Rectal smooth muscle tissue (tissue), 1 donor: ENCODE data around the gene LRMDA.

ENCODE experiments used
- H3K27ac ChIP-seq: one replicate; pipeline ENCODE4 v1.7.0; 2013; ENCODE audit warnings: low read depth, low read length, inconsistent platforms
- H3K27me3 ChIP-seq: one replicate; pipeline ENCODE4 v1.7.0; 2013; ENCODE audit warnings: low read length; ENCODE audit not compliant: control insufficient read depth, insufficient read depth
- H3K36me3 ChIP-seq: one replicate; pipeline ENCODE4 v1.7.0; 2013; ENCODE audit warnings: low read length; ENCODE audit not compliant: control insufficient read depth, insufficient read depth
- H3K4me1 ChIP-seq: one replicate; pipeline ENCODE4 v1.7.0; 2013; ENCODE audit warnings: low read length; ENCODE audit not compliant: control insufficient read depth, insufficient read depth
- H3K4me3 ChIP-seq: one replicate; pipeline ENCODE4 v1.7.0; 2013; ENCODE audit warnings: low read length
- H3K9ac ChIP-seq: one replicate; pipeline ENCODE4 v1.7.0; 2013; ENCODE audit warnings: low read length

The LRMDA gene

DNA sequence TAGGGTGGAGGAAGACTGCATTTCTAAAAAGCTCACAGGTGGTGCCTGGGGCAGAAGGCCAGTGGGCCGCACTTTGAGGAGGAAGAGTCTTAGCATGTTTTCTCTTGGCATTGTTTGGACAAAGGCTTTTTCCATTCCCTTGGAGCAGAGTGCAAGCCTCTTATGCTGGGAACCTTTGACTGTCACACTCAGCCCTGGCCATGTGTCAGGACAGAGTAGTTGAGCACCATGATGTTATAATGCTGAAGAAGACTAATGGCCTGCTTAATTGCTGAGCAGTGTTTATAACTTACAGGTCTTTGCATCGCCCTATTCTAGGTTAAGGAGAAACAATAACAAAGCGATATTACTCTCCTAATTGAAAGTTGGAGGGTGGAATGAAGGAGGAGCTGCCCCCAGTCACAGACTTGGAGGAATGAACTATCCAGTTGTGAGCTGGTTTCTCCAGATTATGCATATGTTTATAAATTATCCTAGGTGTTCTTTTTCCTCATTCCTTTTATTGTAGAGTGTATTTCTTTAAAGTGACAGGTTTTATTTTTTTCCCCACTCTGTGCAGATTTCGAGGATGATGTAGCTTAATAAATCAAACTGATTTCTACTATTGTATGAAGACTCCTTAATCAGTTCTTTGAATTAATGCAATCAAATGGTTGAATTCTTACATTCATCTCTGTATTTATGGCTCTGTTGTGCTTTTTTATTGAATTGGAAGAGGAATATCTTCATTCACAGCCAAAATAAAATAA is 767.0 kb downstream of the LRMDA start:
- Histone ChIP-seq H3K36me3 (no peaks in the 10 kb centered on the region), H3K27ac (no peak overlapping the region), H3K9ac (no peak overlapping the region), H3K4me1 (no peaks in the 10 kb centered on the region), H3K4me3 (no peak overlapping the region), H3K27me3 (no peaks in the 10 kb centered on the region)

DNA sequence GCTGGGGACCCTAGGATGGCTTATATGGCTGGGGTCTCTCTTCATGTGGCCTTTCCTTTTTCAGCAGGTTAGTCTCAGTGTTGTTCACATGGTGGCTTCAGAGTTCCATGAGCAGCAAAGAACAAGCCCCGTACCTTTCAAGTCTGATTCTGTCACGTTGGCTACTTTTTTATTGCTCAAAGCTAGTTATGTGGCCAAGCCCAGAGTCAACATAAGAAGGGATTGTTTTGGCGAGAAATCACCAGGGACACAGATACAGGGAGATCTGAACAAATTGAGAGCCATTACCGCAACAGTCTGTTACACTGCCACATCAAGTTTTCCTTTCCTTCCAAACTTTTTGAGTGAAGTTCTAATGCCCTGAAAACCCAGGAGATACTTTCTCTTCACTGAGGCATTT is 770.5 kb downstream of the LRMDA start:
- H3K27ac ChIP-seq = no peak overlapping the region
- H3K4me3 ChIP-seq = no peak overlapping the region
- H3K4me1 ChIP-seq = no peaks in the 10 kb centered on the region
- no peaks in the 10 kb centered on the region for H3K27me3 ChIP-seq
- no peak overlapping the region for H3K9ac ChIP-seq
- no peaks in the 10 kb centered on the region for H3K36me3 ChIP-seq

DNA sequence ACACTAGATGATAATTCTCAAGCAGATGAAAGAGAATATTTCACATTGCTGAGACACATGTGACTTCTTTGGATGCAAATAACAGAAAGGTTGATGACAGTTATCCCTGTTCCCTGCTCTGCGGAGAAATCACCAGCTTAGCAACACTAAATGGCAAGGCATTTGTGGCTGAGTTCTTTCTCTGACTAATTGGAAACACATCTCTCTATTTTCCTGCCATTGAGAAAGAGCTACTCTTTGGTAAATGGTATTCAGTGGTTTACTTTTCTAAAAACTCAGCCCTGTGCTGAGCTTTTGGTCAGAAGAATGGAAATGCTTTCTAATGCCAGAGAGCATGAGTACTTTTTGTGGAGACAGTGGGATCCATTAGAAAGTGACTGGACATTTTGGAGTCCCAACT is 771.4 kb downstream of the LRMDA start:
- H3K27me3 ChIP-seq = no peaks in the 10 kb centered on the region
- no peaks in the 10 kb centered on the region for H3K4me1 ChIP-seq
- no peak overlapping the region for H3K9ac ChIP-seq
- H3K27ac ChIP-seq = no peak overlapping the region
- no peak overlapping the region for H3K4me3 ChIP-seq
- no peaks in the 10 kb centered on the region for H3K36me3 ChIP-seq

DNA sequence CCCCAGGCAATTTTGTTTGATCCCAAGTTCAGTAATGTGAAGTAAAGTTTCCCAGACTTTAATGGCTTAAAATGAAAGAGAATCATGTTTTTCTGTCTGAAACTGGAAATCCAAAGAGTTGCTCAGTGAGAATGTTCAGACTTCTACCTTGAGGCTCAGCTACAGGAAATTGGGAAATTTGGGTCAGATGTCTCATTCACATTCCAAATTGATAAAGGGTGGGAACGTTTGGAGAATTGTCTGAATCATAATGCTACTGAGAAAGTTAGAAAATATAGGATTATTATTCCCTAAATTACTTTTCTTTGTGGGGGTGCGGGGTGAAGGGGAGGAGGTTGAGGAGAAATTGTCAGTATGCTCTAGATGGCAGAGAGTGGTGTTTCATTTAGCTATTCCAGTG is 773.9 kb downstream of the LRMDA start:
- H3K36me3 ChIP-seq = no peaks in the 10 kb centered on the region
- H3K27ac ChIP-seq = no peak overlapping the region
- H3K4me3 ChIP-seq = no peak overlapping the region
- no peak overlapping the region for H3K9ac ChIP-seq
- H3K27me3 ChIP-seq = no peaks in the 10 kb centered on the region
- H3K4me1 ChIP-seq = no peaks in the 10 kb centered on the region

DNA sequence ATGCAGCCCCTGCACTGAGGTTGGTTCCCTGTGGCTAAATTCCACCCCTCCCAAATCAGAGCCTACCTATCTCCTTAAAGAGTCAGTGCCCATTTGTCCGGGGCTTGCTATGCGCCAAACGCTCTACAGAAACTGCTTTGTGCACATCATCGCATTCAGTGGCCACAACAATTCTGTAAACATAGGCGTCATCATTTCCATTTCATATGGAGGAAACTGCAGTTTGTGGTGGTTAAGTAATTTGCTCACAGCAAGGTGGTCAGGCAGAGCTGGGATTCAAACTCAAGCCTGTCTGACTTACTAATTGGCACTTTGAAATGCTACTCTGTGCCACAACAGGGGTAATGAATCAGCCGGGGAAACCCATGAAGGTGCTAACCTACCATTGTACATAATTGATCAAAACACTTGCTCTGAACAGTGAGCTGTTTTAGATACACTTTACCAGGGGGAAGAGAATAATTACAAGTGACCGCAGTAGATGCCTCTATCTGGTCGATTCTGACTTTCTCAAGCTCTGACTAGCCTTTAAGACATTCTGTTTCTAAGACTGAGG is 775.5 kb downstream of the LRMDA start:
- no peaks in the 10 kb centered on the region for H3K36me3 ChIP-seq
- no peaks in the 10 kb centered on the region for H3K4me1 ChIP-seq
- H3K27ac ChIP-seq = no peak overlapping the region
- H3K9ac ChIP-seq = no peak overlapping the region
- no peak overlapping the region for H3K4me3 ChIP-seq
- H3K27me3 ChIP-seq = no peaks in the 10 kb centered on the region

DNA sequence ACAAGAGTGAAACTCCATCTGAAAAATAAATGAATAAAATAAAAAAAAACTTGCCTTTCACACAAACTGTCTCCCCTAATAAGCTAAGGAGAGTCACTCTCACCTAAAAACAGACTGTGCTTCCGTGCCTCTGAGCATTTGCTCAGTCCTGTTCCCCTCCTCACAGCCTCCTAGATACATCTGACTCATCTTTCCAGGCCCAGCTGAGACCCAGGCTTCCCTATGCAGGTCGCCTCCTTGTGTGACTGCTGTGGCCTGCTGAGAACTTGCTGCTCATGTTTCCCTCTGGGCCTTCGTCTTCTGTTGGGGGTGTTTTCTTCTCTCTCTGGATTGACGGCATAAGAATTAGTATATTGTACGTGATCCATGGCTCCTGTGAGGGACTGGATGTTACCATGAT is 777.7 kb downstream of the LRMDA start:
- Histone ChIP-seq H3K4me1 (no peaks in the 10 kb centered on the region), H3K36me3 (no peaks in the 10 kb centered on the region), H3K4me3 (no peak overlapping the region), H3K9ac (no peak overlapping the region), H3K27me3 (no peaks in the 10 kb centered on the region), H3K27ac (no peak overlapping the region)

DNA sequence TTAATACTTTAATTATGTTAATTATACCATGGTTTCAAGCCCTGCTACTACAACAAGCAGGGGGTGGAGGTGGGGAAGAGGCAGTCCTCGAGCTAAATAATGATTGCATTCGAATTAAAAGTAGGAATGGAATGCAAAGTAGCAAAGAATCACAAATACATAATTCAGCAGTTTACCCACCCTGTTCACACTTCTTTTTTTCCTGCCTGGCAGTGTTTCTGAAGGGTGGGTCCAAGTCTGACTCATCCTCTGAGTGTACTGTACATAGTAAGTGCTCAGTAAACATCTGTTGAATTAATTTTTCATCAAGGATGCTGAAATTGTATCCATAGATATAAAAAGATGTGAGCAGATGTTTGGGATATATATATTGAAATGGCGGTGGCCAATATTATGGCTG is 778.8 kb downstream of the LRMDA start:
- H3K4me1 ChIP-seq = no peaks in the 10 kb centered on the region
- H3K4me3 ChIP-seq = no peak overlapping the region
- H3K27ac ChIP-seq = no peak overlapping the region
- no peak overlapping the region for H3K9ac ChIP-seq
- no peaks in the 10 kb centered on the region for H3K27me3 ChIP-seq
- H3K36me3 ChIP-seq = no peaks in the 10 kb centered on the region

DNA sequence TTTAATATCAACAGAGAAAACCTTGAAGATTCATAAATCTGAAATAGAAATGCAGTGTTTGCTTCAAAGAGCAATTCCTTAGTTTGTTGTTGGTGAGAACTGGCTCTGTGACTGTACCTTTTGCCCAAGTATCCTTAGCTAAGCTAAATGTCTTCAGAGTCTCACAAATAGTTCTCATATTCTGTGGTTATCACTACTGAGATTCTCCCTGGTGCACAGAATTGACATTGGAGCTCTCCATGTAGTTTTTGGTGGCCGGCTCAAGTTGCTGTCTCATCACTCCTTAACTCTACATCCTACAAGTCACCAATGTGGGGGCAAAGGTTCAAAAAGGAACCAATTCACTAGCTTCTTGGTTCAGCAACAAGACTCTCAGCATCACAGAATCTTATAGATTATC is 780.3 kb downstream of the LRMDA start:
- H3K36me3 ChIP-seq = no peaks in the 10 kb centered on the region
- H3K9ac ChIP-seq = no peak overlapping the region
- no peaks in the 10 kb centered on the region for H3K4me1 ChIP-seq
- H3K27me3 ChIP-seq = no peaks in the 10 kb centered on the region
- no peak overlapping the region for H3K27ac ChIP-seq
- no peak overlapping the region for H3K4me3 ChIP-seq

DNA sequence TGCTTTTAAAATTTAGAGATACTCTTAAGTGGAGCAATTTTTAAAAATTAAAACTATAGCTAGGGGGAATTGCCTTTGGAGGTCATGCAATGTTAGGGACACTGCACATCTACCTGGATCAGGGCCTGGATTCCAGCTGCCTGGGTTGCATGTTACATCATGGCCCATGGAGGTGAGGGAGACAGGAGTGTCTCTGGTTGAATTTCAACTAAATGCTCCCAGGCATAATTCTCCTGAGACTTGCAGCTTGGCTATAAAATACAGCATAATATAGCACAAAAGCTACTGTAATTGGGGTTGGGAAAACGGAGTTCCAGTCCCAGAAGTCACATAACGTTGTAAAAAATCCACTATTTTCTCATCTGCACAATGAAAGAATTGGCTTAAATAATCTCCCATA is 782.5 kb downstream of the LRMDA start:
- H3K4me1 ChIP-seq = no peaks in the 10 kb centered on the region
- no peaks in the 10 kb centered on the region for H3K36me3 ChIP-seq
- no peak overlapping the region for H3K9ac ChIP-seq
- no peak overlapping the region for H3K4me3 ChIP-seq
- H3K27ac ChIP-seq = no peak overlapping the region
- H3K27me3 ChIP-seq = no peaks in the 10 kb centered on the region

DNA sequence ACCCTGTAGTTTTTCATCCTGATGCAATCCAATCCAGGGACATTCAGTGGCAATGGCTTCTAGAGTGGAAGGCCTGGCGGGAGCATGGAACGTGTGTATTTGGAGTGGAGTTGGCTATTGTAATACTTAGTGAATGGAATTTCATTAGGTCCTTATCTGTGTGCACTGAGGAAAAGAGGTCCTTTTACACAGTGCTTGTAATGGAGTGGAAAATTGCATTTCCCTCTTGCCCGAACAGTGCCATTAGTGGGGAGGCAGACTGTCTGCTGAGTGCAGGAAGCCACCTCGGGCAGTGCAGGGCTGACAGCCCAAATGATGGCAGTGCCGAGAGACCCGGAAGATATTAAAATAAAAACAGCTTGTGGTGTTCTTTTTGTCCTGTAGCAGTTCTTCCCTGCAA is 786.6 kb downstream of the LRMDA start:
- no peaks in the 10 kb centered on the region for H3K36me3 ChIP-seq
- no peaks in the 10 kb centered on the region for H3K27me3 ChIP-seq
- no peak overlapping the region for H3K4me3 ChIP-seq
- H3K9ac ChIP-seq = no peak overlapping the region
- H3K4me1 ChIP-seq = no peaks in the 10 kb centered on the region
- H3K27ac ChIP-seq = no peak overlapping the region

DNA sequence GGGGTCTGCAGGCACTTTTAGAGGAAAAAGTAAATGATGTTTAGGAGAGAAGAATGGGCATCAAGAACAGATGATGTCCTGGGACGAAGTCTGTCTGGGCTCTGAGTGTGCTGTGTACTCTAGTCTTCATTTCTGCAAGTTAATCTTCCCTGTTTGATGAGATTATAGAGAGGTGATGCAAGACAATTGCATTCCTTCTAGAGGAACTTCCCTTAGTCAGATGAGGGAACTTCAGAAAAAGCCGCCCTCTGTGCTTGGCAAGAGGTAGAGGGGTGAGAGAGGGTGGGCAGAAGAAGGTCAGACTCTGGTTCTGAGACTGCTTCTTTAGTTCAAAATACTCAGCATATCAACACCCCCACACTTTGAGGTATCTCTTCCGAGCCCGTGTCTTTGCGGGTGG is 797.9 kb downstream of the LRMDA start:
- Histone ChIP-seq H3K9ac (no peak overlapping the region), H3K4me1 (no peaks in the 10 kb centered on the region), H3K27me3 (no peaks in the 10 kb centered on the region), H3K27ac (no peak overlapping the region), H3K4me3 (no peak overlapping the region), H3K36me3 (no peaks in the 10 kb centered on the region)

DNA sequence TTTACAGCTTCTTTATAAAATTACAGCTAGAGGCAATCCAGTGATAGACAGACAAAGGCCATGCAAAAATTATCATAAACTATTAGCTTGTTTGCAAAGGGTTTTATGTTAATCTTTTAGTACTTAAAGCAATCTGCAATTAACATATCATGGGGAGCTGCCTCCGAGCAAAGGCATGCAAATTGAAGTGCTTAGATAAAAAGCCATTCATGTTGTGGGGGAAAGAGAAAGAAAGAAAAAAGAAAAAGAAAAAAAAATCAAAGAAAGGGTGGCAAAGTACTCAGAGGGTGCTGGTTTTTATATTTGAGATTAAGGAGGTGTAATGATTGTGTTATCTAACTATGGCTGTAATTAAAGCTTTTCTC is 799.5 kb downstream of the LRMDA start:
- no peak overlapping the region for H3K4me3 ChIP-seq
- H3K9ac ChIP-seq = no peak overlapping the region
- no peaks in the 10 kb centered on the region for H3K36me3 ChIP-seq
- no peaks in the 10 kb centered on the region for H3K4me1 ChIP-seq
- H3K27me3 ChIP-seq = no peaks in the 10 kb centered on the region
- H3K27ac ChIP-seq = no peak overlapping the region

DNA sequence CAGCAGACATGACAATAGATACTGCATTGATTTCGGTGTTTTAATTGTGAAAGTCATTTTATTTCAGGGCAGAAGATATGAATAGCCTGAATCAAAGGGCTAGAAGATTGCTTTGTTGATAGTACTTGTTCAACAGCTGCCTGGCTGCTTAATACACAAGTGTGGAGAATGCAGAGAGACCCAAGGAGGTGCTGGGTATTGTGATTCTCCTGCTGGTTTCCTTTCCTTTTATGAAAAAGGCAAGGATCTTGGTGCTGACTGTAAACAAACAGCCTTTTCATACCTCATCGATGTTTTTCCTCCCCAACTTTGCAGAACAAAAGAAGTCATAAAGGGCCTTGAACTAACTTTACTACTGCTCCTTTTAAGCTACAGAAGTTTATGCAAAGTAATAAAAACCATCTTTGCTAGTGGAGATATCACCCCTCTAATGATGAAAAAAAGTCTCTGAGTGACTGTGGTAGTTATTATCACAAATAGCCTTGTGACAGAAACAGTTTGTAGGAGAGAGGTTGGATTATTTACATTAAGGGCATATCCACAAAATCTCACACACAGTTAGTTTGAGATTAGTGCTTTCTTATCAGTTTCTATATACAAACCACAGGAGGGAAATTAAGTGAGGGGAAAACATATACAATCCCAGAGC is 800.0 kb downstream of the LRMDA start:
- no peaks in the 10 kb centered on the region for H3K4me1 ChIP-seq
- no peaks in the 10 kb centered on the region for H3K27me3 ChIP-seq
- H3K27ac ChIP-seq = no peak overlapping the region
- no peaks in the 10 kb centered on the region for H3K36me3 ChIP-seq
- H3K9ac ChIP-seq = no peak overlapping the region
- no peak overlapping the region for H3K4me3 ChIP-seq
